ENCODE data around the gene TBX22. TPM values are rescaled to one million over a fixed set of nuclear protein-coding genes. Genes with fewer than 3 reads are reported as not detected.
"Not testable (repeated sequence)": the region's sequence is repeated elsewhere in the genome, so short reads cannot be mapped to it uniquely, and the experiment has no call there.

The TBX22 gene
- total RNA-seq, 1 donor from 2014 or later = 0.26 TPM

DNA sequence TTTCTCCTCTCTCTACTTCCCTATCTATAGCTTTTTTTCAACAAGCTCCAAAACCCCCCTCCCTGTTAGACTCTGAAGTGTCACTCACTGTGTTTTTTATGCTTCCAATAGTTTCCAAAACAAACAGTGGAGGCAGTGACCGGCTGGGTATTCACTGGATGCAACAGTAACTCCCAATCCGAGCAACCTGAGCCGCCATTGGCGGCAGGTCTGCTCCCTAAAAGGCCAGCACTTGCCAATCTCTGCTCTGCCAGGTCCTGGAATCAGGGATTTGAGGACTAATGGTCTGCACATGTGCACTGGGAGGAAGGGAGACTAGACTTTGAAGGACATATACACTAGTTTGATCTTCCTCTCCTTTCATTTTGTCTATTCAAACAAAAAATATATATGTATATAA is 7.1 kb downstream of the TBX22 start:
- Mint-ChIP-seq H3K36me3 (ENCODE audit: low read depth) (no peaks in the 10 kb centered on the region), H3K27ac (ENCODE audit: unreplicated experiment) (no peak overlapping the region), H3K27me3 (ENCODE audit: low read depth) (peaks cover 39% of the 10 kb centered on the region), H3K4me1 (no peaks in the 10 kb centered on the region), H3K9me3 (peaks cover 3% of the 10 kb centered on the region), H3K4me3 (no peak overlapping the region)
- DNase-seq (ENCODE audit: low read depth, low spot score) = no peak
- TF ChIP-seq, protein P1, sequence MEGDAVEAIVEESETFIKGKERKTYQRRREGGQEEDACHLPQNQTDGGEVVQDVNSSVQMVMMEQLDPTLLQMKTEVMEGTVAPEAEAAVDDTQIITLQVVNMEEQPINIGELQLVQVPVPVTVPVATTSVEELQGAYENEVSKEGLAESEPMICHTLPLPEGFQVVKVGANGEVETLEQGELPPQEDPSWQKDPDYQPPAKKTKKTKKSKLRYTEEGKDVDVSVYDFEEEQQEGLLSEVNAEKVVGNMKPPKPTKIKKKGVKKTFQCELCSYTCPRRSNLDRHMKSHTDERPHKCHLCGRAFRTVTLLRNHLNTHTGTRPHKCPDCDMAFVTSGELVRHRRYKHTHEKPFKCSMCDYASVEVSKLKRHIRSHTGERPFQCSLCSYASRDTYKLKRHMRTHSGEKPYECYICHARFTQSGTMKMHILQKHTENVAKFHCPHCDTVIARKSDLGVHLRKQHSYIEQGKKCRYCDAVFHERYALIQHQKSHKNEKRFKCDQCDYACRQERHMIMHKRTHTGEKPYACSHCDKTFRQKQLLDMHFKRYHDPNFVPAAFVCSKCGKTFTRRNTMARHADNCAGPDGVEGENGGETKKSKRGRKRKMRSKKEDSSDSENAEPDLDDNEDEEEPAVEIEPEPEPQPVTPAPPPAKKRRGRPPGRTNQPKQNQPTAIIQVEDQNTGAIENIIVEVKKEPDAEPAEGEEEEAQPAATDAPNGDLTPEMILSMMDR (conservative IDR thresholded peaks at IDR 0.05) = no peak

GRCh38 chrX:80022363-80023031 is 7.9 kb downstream of the TBX22 start:
- H3K9me3 Mint-ChIP-seq = peaks cover 3% of the 10 kb centered on the region
- TF ChIP-seq, protein P1 (conservative IDR thresholded peaks at IDR 0.05) = no peak
- no peak overlapping the region for H3K27ac Mint-ChIP-seq (ENCODE audit: unreplicated experiment)
- H3K4me1 Mint-ChIP-seq = no peaks in the 10 kb centered on the region
- peak overlapping the region; percentile 78 for H3K4me3 Mint-ChIP-seq
- H3K27me3 Mint-ChIP-seq (ENCODE audit: low read depth) = peaks cover 39% of the 10 kb centered on the region
- H3K36me3 Mint-ChIP-seq (ENCODE audit: low read depth) = no peaks in the 10 kb centered on the region
- no peak for DNase-seq (ENCODE audit: low read depth, low spot score)

GRCh38 chrX:80026116-80026515 is 11.6 kb downstream of the TBX22 start:
- H3K9me3 Mint-ChIP-seq = peaks cover 2% of the 10 kb centered on the region
- no peak overlapping the region for H3K27ac Mint-ChIP-seq (ENCODE audit: unreplicated experiment)
- peaks cover 30% of the 10 kb centered on the region for H3K27me3 Mint-ChIP-seq (ENCODE audit: low read depth)
- no peaks in the 10 kb centered on the region for H3K4me1 Mint-ChIP-seq
- TF ChIP-seq, protein P1 (conservative IDR thresholded peaks at IDR 0.05) = no peak
- no peak overlapping the region for H3K4me3 Mint-ChIP-seq
- no peak for DNase-seq (ENCODE audit: low read depth, low spot score)
- H3K36me3 Mint-ChIP-seq (ENCODE audit: low read depth) = no peaks in the 10 kb centered on the region

- not testable (repeated sequence) for H3K4me1 Mint-ChIP-seq
Observed at GRCh38 chrX:80066156-80066555, 51.6 kb downstream of the TBX22 start.

GRCh38 chrX:80075625-80076024 is 61.1 kb downstream of the TBX22 start:
- DNase-seq (ENCODE audit: low read depth, low spot score); H3K27ac Mint-ChIP-seq (ENCODE audit: unreplicated experiment); H3K4me3 Mint-ChIP-seq; H3K4me1 Mint-ChIP-seq; H3K27me3 Mint-ChIP-seq (ENCODE audit: low read depth); H3K36me3 Mint-ChIP-seq (ENCODE audit: low read depth): not testable (repeated sequence)
- H3K9me3 Mint-ChIP-seq = peaks cover 27% of the 10 kb centered on the region

More at GRCh38 chrX:80066156-80066555, 51.6 kb downstream of the TBX22 start:
- not testable (repeated sequence) for H3K27ac Mint-ChIP-seq (ENCODE audit: unreplicated experiment); H3K36me3 Mint-ChIP-seq (ENCODE audit: low read depth); H3K27me3 Mint-ChIP-seq (ENCODE audit: low read depth); DNase-seq (ENCODE audit: low read depth, low spot score); H3K4me3 Mint-ChIP-seq
- peaks cover 20% of the 10 kb centered on the region for H3K9me3 Mint-ChIP-seq

All from neural crest cell (in vitro differentiated cells).